Smooth muscle cell (in vitro differentiated cells): Measurements from ENCODE around the gene CLIP2. TPM values are rescaled to one million over a fixed set of nuclear protein-coding genes. Genes with fewer than 3 reads are reported as not detected.
"Not testable (repeated sequence)": the region's sequence is repeated elsewhere in the genome, so short reads cannot be mapped to it uniquely, and the experiment has no call there.

Experiments
- DNase-seq: peaks from one replicate; lab custom pipeline; 2025; ENCODE audit not compliant: unreplicated experiment; lab: John Stamatoyannopoulos, UW
- H2AFZ ChIP-seq: fragments of 200-600 bp; sonication (generic); 2 replicates; pipeline ENCODE4 v1.6.0; 2016; ENCODE audit warnings: antibody characterized with exemption, low read depth, mild to moderate bottlenecking
- H3F3A ChIP-seq: fragments of 200-600 bp; sonication (generic); 2 replicates; pipeline ENCODE4 v1.6.0; 2017; ENCODE audit warnings: antibody characterized with exemption, low read depth
- H3K27ac ChIP-seq: fragments of 200-600 bp; sonication (generic); 2 replicates; pipeline ENCODE4 v1.5.1; 2016; ENCODE audit warnings: low read depth, mild to moderate bottlenecking
- H3K27me3 ChIP-seq: fragments of 200-600 bp; sonication (generic); 2 replicates; pipeline ENCODE4 v1.6.1; 2016; ENCODE audit warnings: low read depth, mild to moderate bottlenecking
- H3K36me3 ChIP-seq: fragments of 200-600 bp; sonication (generic); 2 replicates; pipeline ENCODE4 v1.5.1; 2016; ENCODE audit warnings: low read depth
- H3K4me1 ChIP-seq: fragments of 200-600 bp; sonication (generic); 2 replicates; pipeline ENCODE4 v1.5.1; 2016; ENCODE audit warnings: low read depth
- H3K4me2 ChIP-seq: fragments of 200-600 bp; sonication (generic); 2 replicates; pipeline ENCODE4 v1.6.0; 2016; ENCODE audit warnings: mild to moderate bottlenecking
- H3K4me3 ChIP-seq: fragments of 200-600 bp; sonication (generic); 2 replicates; pipeline ENCODE4 v1.5.1; 2016; ENCODE audit warnings: mild to moderate bottlenecking
- H3K79me2 ChIP-seq: fragments of 200-600 bp; sonication (generic); 2 replicates; pipeline ENCODE4 v1.6.0; 2016; ENCODE audit warnings: low read depth, mild to moderate bottlenecking
- H3K9ac ChIP-seq: fragments of 200-600 bp; sonication (generic); 2 replicates; pipeline ENCODE4 v1.6.0; 2016; ENCODE audit warnings: low read depth
- H3K9me3 ChIP-seq: fragments of 200-600 bp; sonication (generic); replicated peaks from 2 replicates; pipeline ENCODE4 v1.5.1; 2016; ENCODE audit warnings: low read depth
- H4K20me1 ChIP-seq: fragments of 200-600 bp; sonication (generic); 2 replicates; pipeline ENCODE4 v1.6.0; 2016; ENCODE audit warnings: low read depth
- CTCF ChIP-seq: fragments of 200-600 bp; sonication (generic); IDR thresholded peaks from 2 replicates; pipeline ENCODE4 v1.5.1; 2017; ENCODE audit warnings: borderline replicate concordance, mild to moderate bottlenecking, antibody characterized with exemption; ENCODE audit not compliant: insufficient read depth, poor library complexity, severe bottlenecking
- WGBS: methylation state at CpG from one replicate; pipeline ENCODE4 v1.1.7; 2016; ENCODE audit warnings: low lambda C conversion rate; 5-methylcytosine and 5-hydroxymethylcytosine counted together
- polyA plus RNA-seq: library from polyadenylated mRNA; unstranded; fragments of >200 nt; fragmentation: Nextera tagmentation; extraction: Ambion mirVana; gene quantifications from 2 replicates; pipeline ENCODE4 v1.2.1, GENCODE V29; 2016
- total RNA-seq: library from RNA; depleted of rRNA; stranded (reverse); fragments of >200 nt; gene quantifications from 2 replicates; pipeline ENCODE4 v1.2.3, GENCODE V29; 2014

CLIP2 gene
- total and polyA plus RNA-seq, 2 experiments from 2014 or later = 12.1 to 23.3 TPM

- Histone ChIP-seq H3F3A (no peaks in the 10 kb centered on the region), H3K4me2 (no peak overlapping the region), H3K9me3 (no peaks in the 10 kb centered on the region), H3K27me3 (no peaks in the 10 kb centered on the region), H3K4me3 (no peak overlapping the region), H3K79me2 (no peaks in the 10 kb centered on the region), H3K9ac (no peak overlapping the region), H2AFZ (no peak overlapping the region), H3K36me3 (no peaks in the 10 kb centered on the region), H4K20me1 (no peaks in the 10 kb centered on the region), H3K27ac (no peak overlapping the region), H3K4me1 (no peaks in the 10 kb centered on the region)
- no peak for TF ChIP-seq CTCF
- no peak for DNase-seq
- WGBS = 75% methylated on average over 4 of the region's 4 CpGs
Observed at GRCh38 chr7:74407958-74408357, 118.8 kb downstream of the CLIP2 start.

- H3K9ac ChIP-seq = no peak overlapping the region
- H3K9me3 ChIP-seq = no peaks in the 10 kb centered on the region
- H3K79me2 ChIP-seq = no peaks in the 10 kb centered on the region
- DNase-seq = no peak
- no peaks in the 10 kb centered on the region for H3F3A ChIP-seq
- no peak overlapping the region for H3K4me2 ChIP-seq
- no peak for TF ChIP-seq CTCF
- H4K20me1 ChIP-seq = no peaks in the 10 kb centered on the region
- H3K4me3 ChIP-seq = no peak overlapping the region
- 94% methylated on average over 7 of the region's 7 CpGs for WGBS
- no peaks in the 10 kb centered on the region for H3K4me1 ChIP-seq
- H3K27ac ChIP-seq = no peak overlapping the region
- no peaks in the 10 kb centered on the region for H3K36me3 ChIP-seq
- no peaks in the 10 kb centered on the region for H3K27me3 ChIP-seq
- H2AFZ ChIP-seq = no peak overlapping the region
Observed at GRCh38 chr7:74409571-74409970, 120.4 kb downstream of the CLIP2 start.

GRCh38 chr7:74410772-74411171 lies 121.6 kb downstream of the CLIP2 start:
- WGBS = 97% methylated on average over 2 of the region's 2 CpGs
- TF ChIP-seq CTCF = no peak
- Histone ChIP-seq H3F3A (no peaks in the 10 kb centered on the region), H2AFZ (no peak overlapping the region), H3K79me2 (no peaks in the 10 kb centered on the region), H3K9me3 (no peaks in the 10 kb centered on the region), H3K36me3 (no peaks in the 10 kb centered on the region), H3K27me3 (no peaks in the 10 kb centered on the region), H3K4me1 (no peaks in the 10 kb centered on the region), H3K9ac (no peak overlapping the region), H3K27ac (no peak overlapping the region), H3K4me2 (no peak overlapping the region), H3K4me3 (no peak overlapping the region), H4K20me1 (no peaks in the 10 kb centered on the region)
- DNase-seq = no peak

GRCh38 chr7:74411571-74411970 lies 122.4 kb downstream of the CLIP2 start:
- H3K4me2 ChIP-seq, H4K20me1 ChIP-seq, H3K36me3 ChIP-seq, H3F3A ChIP-seq, H3K4me1 ChIP-seq, H3K79me2 ChIP-seq, H3K4me3 ChIP-seq, H3K27ac ChIP-seq, H3K9me3 ChIP-seq, H3K9ac ChIP-seq, DNase-seq, H2AFZ ChIP-seq, H3K27me3 ChIP-seq: not testable (repeated sequence)
- 81% methylated on average over 5 of the region's 5 CpGs for WGBS
